Prostate gland (tissue), 2 donors: Measurements from ENCODE around the gene ZBTB47. TPM values are rescaled to one million over a fixed set of nuclear protein-coding genes. Genes with fewer than 3 reads are reported as not detected.

Experiments used
- DNase-seq: peaks from one replicate; pipeline ENCODE4 v3.0.0-alpha.2; 2019; ENCODE audit warnings: low spot score
- H3K27ac ChIP-seq, 2 donors: fragments of 200-600 bp; sonication (generic); 2 replicates each; pipeline ENCODE4 v1.5.1; 2017 to 2019
- H3K27me3 ChIP-seq: fragments of 200-600 bp; sonication (generic); replicated peaks from 2 replicates; pipeline ENCODE4 v1.5.1; 2019; ENCODE audit not compliant: insufficient read depth
- H3K36me3 ChIP-seq, 2 donors: fragments of 200-600 bp; sonication (generic); 1 replicate in 1 of 2; 2 replicates in 1 of 2; pipeline versions ENCODE4 v1.5.1 to v1.8.1; 2017 to 2019
- H3K4me1 ChIP-seq: fragments of 200-600 bp; sonication (generic); replicated peaks from 2 replicates; pipeline ENCODE4 v1.5.1; 2019
- H3K4me3 ChIP-seq, 2 donors: fragments of 200-600 bp; sonication (generic); 2 replicates each; pipeline ENCODE4 v1.5.1; 2017 to 2019
- H3K9me3 ChIP-seq: fragments of 200-600 bp; sonication (generic); 2 replicates; pipeline ENCODE4 v1.5.1; 2017
- POLR2A ChIP-seq: fragments of 450-650 bp; IDR thresholded peaks from one replicate; pipeline ENCODE4 v1.6.1; 2016; ENCODE audit warnings: antibody characterized with exemption, mild to moderate bottlenecking
- POLR2AphosphoS5 ChIP-seq: sonication (generic); formaldehyde crosslinking; IDR thresholded peaks from one replicate; pipeline ENCODE4 v1.6.1; 2017; ENCODE audit warnings: antibody characterized with exemption
- WGBS: methylation state at CpG from one replicate; pipeline ENCODE4 v1.1.5; 2018; 5-methylcytosine and 5-hydroxymethylcytosine counted together
- intact Hi-C: fragments of 100-400 bp; cut with DNase I; formaldehyde crosslinking; loops from one replicate; pipeline ENCODE4 v1.14.2; 2022
- total RNA-seq, 2 donors: library from RNA; depleted of rRNA; stranded (reverse); fragments of >200 nt; gene quantifications; one replicate each; pipeline ENCODE4 v1.1.0, GENCODE V29; 2016
- TF ChIP-seq, protein P1 (sequence below), 4 experiments: fragments of 200-600 bp in 2 of 4; fragments of 450-650 bp in 2 of 4; sonication (generic) in 2 of 4; IDR thresholded peaks; 1 replicate in 3 of 4; 2 replicates in 1 of 4; pipeline ENCODE4 v1.5.1; 2016 to 2019; ENCODE audit warnings: antibody characterized with exemption in 4 of 4, mild to moderate bottlenecking in 2 of 4, moderate library complexity in 2 of 4

ZBTB47 gene
- total RNA-seq, 2 donors from 2014 or later: 22.1 to 38.0 TPM

DNA sequence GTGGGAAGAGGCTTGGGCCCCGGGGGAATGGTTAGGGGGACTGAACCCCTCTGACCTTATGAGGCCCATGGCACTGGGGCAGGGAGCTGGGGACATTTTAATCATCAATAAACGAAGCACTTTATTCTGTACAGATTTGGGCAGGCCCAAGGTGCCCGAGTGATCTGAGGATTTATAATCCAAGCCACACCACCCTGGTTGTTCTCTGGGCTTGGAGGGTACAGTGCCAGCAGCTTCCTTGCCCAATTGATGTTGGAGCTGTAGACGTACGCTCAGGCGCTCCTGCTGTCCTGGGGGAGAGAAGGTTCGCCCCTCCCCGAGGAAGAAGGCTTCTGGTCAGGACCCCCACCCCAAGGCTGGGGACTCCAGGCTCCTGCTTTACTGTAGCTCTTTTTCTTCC is 12.5 kb downstream of the ZBTB47 start:
- H3K27ac ChIP-seq: no peak overlapping the region
- H3K4me1 ChIP-seq: no peaks in the 10 kb centered on the region
- WGBS: 46% methylated on average over 8 of the region's 8 CpGs
- TF ChIP-seq, protein P1, sequence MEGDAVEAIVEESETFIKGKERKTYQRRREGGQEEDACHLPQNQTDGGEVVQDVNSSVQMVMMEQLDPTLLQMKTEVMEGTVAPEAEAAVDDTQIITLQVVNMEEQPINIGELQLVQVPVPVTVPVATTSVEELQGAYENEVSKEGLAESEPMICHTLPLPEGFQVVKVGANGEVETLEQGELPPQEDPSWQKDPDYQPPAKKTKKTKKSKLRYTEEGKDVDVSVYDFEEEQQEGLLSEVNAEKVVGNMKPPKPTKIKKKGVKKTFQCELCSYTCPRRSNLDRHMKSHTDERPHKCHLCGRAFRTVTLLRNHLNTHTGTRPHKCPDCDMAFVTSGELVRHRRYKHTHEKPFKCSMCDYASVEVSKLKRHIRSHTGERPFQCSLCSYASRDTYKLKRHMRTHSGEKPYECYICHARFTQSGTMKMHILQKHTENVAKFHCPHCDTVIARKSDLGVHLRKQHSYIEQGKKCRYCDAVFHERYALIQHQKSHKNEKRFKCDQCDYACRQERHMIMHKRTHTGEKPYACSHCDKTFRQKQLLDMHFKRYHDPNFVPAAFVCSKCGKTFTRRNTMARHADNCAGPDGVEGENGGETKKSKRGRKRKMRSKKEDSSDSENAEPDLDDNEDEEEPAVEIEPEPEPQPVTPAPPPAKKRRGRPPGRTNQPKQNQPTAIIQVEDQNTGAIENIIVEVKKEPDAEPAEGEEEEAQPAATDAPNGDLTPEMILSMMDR (IDR thresholded peaks at IDR 0.05): no peak
- TF ChIP-seq POLR2A: no peak
- TF ChIP-seq POLR2AphosphoS5: no peak
- no peaks in the 10 kb centered on the region for H3K27me3 ChIP-seq
- no peak overlapping the region for H3K4me3 ChIP-seq
- intact Hi-C loops: no loop called here
- no peaks in the 10 kb centered on the region for H3K36me3 ChIP-seq
- H3K9me3 ChIP-seq: no peaks in the 10 kb centered on the region
- no peak for DNase-seq

DNA sequence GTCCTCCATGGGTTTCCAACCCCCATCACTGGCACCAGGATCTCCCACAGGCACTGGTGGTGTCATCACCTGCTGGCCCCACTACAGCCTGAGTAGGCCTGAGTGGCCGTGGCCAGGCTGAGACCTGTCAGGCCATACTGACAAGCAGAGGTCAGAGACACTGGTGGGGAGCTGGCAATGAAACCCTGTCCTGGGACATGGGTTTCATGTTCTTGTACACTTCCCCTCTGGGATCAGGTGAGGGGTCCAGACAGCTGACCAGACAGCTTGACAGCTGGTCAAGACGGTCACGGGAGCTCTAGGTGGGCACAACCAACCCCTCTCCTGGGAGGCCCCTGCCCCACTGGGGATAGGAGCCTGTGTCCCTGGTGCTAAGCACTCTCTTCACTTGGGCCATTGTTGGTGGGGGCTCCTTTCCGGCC is 13.1 kb downstream of the ZBTB47 start:
- no peaks in the 10 kb centered on the region for H3K9me3 ChIP-seq
- H3K4me1 ChIP-seq: no peaks in the 10 kb centered on the region
- DNase-seq: no peak
- 84% methylated on average over 4 of the region's 4 CpGs for WGBS
- no peaks in the 10 kb centered on the region for H3K36me3 ChIP-seq
- intact Hi-C loops: no loop called here
- no peaks in the 10 kb centered on the region for H3K27me3 ChIP-seq
- no peak overlapping the region for H3K4me3 ChIP-seq
- no peak for TF ChIP-seq POLR2AphosphoS5
- TF ChIP-seq, protein P1 (IDR thresholded peaks at IDR 0.05): no peak
- TF ChIP-seq POLR2A: no peak
- no peak overlapping the region for H3K27ac ChIP-seq

DNA sequence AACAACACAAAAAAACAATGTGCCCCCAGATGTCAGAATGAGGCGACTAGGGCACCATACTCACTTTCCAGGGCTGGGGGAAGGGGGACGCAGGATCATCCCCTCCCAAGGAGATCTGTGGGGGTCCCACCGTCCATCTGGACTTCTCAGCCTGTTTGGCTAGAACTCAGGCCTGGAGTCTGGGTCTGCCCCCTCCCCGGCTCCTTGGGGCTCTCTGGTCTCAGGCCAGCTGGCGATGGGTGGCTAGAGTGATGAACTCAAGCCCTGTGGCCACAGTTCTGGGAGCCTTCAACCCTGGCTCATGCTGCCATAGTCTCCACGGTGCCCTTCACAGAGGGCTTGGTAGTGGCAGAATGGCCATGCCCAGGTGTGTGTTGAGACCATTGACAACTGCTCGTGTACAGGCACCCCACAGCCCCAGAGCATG is 13.6 kb downstream of the ZBTB47 start:
- WGBS: 74% methylated on average over 7 of the region's 7 CpGs
- TF ChIP-seq POLR2A (no peak), POLR2AphosphoS5 (no peak)
- TF ChIP-seq, protein P1 (IDR thresholded peaks at IDR 0.05): no peak
- no peak overlapping the region for H3K27ac ChIP-seq

DNA sequence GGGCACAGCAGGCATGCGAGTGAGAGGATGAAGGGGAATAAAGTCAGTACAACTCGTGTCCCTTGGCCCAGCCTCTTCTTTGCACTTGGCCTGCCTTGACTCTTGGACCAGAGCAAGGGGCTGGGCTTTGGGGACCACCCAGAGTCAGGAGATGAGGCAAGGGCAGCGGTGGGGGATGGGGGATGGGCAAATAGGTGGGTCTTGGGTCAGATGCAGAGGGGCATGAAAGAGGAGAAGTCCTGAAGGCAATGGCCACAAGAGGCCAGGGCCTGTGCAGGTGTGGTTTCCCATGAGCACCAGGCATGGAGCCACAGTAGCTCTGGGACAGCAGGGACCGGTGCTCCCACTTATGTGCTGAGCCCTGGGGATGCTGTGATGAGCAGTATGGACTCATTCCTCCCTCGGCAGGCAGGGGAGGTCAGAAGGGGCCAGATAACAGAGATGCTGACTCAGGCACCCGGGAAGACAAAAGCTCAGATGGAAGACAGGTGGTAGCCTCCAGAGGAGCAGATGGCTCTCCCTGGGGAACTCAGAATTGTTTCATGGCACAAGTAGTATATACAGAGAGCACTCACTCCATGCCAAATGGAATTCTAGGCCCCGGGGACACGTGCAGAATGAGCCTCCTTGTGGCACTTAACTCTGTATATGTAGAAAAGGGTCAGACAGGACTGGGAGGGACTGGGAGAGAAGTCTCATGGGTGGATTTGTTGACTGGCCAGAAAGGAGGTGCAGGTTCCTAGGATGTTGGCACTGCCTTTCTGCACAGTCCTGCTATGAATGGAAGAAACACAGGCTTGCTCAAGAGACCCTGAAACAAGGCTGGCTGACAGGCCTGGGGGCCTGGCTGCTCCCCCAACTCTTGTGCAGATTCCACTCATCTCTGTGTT is 14.3 kb downstream of the ZBTB47 start:
- Histone ChIP-seq H3K36me3 (no peaks in the 10 kb centered on the region), H3K4me3 (no peak overlapping the region), H3K27me3 (no peaks in the 10 kb centered on the region), H3K9me3 (no peaks in the 10 kb centered on the region), H3K4me1 (no peaks in the 10 kb centered on the region), H3K27ac (no peak overlapping the region)
- TF ChIP-seq POLR2AphosphoS5: no peak
- TF ChIP-seq, protein P1 (IDR thresholded peaks at IDR 0.05): no peak
- TF ChIP-seq POLR2A: no peak
- intact Hi-C loops: no loop called here
- no peak for DNase-seq
- 42% methylated on average over 8 of the region's 8 CpGs for WGBS

More for the DNA sequence above, 13.6 kb downstream of the ZBTB47 start:
- Histone ChIP-seq H3K4me3 (no peak overlapping the region), H3K36me3 (no peaks in the 10 kb centered on the region), H3K4me1 (no peaks in the 10 kb centered on the region), H3K9me3 (no peaks in the 10 kb centered on the region), H3K27me3 (no peaks in the 10 kb centered on the region)
- intact Hi-C loops: no loop called here
- DNase-seq: no peak

DNA sequence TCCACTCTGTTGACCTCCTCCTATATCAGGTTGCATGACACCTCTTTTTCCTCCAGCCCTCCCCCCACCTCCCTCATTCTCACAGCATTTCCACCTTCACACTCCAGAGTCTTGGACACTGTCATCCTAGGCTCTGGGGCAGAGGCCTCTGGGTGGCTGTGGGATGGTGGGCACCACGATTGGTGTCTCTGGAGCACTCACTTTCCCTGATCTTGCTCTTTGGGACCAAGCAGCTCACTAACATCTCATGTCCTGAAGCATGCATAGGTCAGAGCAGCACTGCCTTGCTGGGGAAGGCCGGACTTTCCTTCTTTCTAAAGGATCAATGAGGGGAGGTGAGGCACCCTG is 14.9 kb downstream of the ZBTB47 start:
- H3K4me1 ChIP-seq: no peaks in the 10 kb centered on the region
- TF ChIP-seq POLR2A: no peak
- TF ChIP-seq POLR2AphosphoS5: no peak
- TF ChIP-seq, protein P1 (IDR thresholded peaks at IDR 0.05): no peak
- 97% methylated on average over 2 of the region's 2 CpGs for WGBS
- H3K27me3 ChIP-seq: no peaks in the 10 kb centered on the region
- H3K27ac ChIP-seq: no peak overlapping the region
- intact Hi-C loops: no loop called here
- no peaks in the 10 kb centered on the region for H3K36me3 ChIP-seq
- no peak overlapping the region for H3K4me3 ChIP-seq
- H3K9me3 ChIP-seq: no peaks in the 10 kb centered on the region
- DNase-seq: no peak
